ENCODE data around the gene SRRM3. TPM values are rescaled to one million over a fixed set of nuclear protein-coding genes. Genes with fewer than 3 reads are reported as not detected.

Gene SRRM3
- total RNA-seq, 2 donors from 2014 or later = 1.6 to 4.3 TPM

DNA sequence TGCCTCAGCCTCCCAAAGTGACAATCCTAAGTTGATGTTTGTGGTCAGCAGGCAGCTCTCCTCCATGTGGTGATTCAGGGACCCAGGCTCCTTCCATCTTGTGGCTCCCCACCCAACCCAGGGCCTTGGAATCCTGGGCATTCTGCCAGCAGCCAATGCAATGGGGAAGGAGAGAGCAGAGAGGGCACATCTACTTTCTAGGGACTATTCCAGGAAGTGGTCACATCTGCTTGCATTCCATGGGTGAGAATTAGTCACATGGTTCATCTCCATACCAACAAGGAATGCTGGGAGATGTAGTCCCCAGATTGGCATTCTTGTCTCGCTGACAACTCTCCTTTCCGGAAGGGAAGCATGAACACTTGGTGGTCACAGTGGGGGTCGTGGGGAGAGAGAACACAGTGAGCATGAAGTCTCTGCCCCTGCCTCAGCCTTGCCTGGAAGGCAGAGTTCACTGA is 9.9 kb upstream of the SRRM3 start:
- H3K27ac ChIP-seq = no peak overlapping the region
- no peaks in the 10 kb centered on the region for H3K36me3 ChIP-seq
- TF ChIP-seq, protein P1, sequence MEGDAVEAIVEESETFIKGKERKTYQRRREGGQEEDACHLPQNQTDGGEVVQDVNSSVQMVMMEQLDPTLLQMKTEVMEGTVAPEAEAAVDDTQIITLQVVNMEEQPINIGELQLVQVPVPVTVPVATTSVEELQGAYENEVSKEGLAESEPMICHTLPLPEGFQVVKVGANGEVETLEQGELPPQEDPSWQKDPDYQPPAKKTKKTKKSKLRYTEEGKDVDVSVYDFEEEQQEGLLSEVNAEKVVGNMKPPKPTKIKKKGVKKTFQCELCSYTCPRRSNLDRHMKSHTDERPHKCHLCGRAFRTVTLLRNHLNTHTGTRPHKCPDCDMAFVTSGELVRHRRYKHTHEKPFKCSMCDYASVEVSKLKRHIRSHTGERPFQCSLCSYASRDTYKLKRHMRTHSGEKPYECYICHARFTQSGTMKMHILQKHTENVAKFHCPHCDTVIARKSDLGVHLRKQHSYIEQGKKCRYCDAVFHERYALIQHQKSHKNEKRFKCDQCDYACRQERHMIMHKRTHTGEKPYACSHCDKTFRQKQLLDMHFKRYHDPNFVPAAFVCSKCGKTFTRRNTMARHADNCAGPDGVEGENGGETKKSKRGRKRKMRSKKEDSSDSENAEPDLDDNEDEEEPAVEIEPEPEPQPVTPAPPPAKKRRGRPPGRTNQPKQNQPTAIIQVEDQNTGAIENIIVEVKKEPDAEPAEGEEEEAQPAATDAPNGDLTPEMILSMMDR (IDR thresholded peaks at IDR 0.05) = no peak
- ATAC-seq (ENCODE audit: insufficient number of reproducible peaks, low FRiP score, low read depth) = no peak
- H3K4me3 ChIP-seq = no peak overlapping the region
- H3K27me3 ChIP-seq (replicated peaks; ENCODE audit: insufficient read depth) = no peaks in the 10 kb centered on the region
- H3K9me3 ChIP-seq = peaks cover 4% of the 10 kb centered on the region
- DNase-seq (ENCODE audit: low spot score) = no peak
- no peaks in the 10 kb centered on the region for H3K4me1 ChIP-seq (ENCODE audit: control insufficient read depth in 1 of 2, low read depth in 2 of 2)

DNA sequence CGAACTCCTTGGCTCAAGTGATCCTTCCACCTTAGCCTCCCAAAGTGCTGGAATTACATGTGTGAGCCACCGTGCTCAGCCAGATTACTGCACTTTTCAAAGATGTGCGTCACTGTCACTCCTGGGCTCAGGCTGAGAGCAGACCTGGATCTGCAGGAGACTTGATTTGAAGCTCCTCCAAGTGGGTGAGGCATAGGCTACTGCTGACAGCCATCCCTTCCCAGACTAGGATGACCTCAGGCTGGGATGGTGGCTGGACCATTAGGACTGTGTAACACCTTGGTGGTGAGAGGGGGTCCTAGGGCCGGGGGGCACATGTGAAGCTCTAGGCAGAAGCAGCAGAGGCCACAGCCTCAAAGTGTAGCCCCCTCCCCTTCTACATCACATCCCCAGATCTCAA is 8.2 kb upstream of the SRRM3 start:
- Histone ChIP-seq H3K27ac (no peak overlapping the region), H3K27me3 (replicated peaks; ENCODE audit: insufficient read depth) (no peaks in the 10 kb centered on the region), H3K9me3 (peaks cover 4% of the 10 kb centered on the region), H3K36me3 (no peaks in the 10 kb centered on the region), H3K4me3 (no peak overlapping the region), H3K4me1 (ENCODE audit: control insufficient read depth in 1 of 2, low read depth in 2 of 2) (no peaks in the 10 kb centered on the region)
- DNase-seq (ENCODE audit: low spot score) = no peak
- TF ChIP-seq, protein P1 (IDR thresholded peaks at IDR 0.05) = no peak
- no peak for ATAC-seq (ENCODE audit: insufficient number of reproducible peaks, low FRiP score, low read depth)

DNA sequence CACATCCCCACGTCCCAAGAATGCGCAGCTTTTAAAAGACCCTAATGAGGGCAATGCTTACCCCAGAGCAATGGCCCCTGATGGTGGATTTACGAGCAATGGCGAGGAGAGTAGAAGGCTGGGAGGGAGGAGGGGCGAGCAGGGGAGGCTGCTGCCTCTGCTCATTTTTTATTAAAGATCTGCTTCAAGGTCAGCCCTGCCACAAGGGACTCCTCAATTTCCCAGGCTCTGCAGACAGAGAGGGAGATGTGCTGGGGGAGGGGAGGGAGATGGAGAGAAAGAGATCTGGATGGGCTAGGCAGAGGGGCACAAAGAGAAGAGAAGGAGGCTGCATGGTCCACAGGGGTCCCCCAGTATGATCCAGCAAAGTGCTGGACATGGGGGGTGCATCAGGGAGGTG is 7.8 kb upstream of the SRRM3 start:
- ATAC-seq (ENCODE audit: insufficient number of reproducible peaks, low FRiP score, low read depth) (no peak), DNase-seq (ENCODE audit: low spot score) (no peak)
- H3K27me3 ChIP-seq (replicated peaks; ENCODE audit: insufficient read depth) = no peaks in the 10 kb centered on the region
- H3K4me3 ChIP-seq = no peak overlapping the region
- peaks cover 4% of the 10 kb centered on the region for H3K9me3 ChIP-seq
- H3K36me3 ChIP-seq = no peaks in the 10 kb centered on the region
- TF ChIP-seq, protein P1 (IDR thresholded peaks at IDR 0.05) = no peak
- no peak overlapping the region for H3K27ac ChIP-seq
- H3K4me1 ChIP-seq (ENCODE audit: control insufficient read depth in 1 of 2, low read depth in 2 of 2) = no peaks in the 10 kb centered on the region

DNA sequence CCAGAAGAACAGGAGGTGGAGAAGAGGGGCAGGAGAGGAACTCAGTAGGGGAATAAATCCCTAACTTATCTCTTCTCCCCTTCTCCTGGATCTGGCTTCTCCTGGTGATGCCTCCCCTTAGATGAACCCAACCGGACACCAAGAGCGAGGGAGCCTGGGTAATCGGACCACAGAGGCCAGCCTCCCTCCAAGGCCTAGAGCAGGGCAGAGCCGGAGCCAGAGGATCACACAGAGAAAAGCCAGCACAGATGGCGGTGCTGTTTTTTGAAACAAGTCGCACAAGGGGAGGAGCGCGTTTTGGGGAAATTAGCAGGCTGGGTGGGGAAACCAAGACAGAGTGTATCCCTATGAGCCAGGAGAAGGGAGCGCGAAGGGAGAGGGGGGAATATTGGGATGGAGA is 4.9 kb upstream of the SRRM3 start:
- peaks cover 1% of the 10 kb centered on the region for H3K9me3 ChIP-seq
- H3K27ac ChIP-seq = no peak overlapping the region
- no peaks in the 10 kb centered on the region for H3K36me3 ChIP-seq
- DNase-seq (ENCODE audit: low spot score) (no peak), ATAC-seq (ENCODE audit: insufficient number of reproducible peaks, low FRiP score, low read depth) (no peak)
- H3K4me1 ChIP-seq (ENCODE audit: control insufficient read depth in 1 of 2, low read depth in 2 of 2) = peaks cover 0 to under 1% of the 10 kb centered on the region in 2 donors
- no peaks in the 10 kb centered on the region for H3K27me3 ChIP-seq (replicated peaks; ENCODE audit: insufficient read depth)
- TF ChIP-seq, protein P1 (IDR thresholded peaks at IDR 0.05) = no peak
- H3K4me3 ChIP-seq = no peak overlapping the region

DNA sequence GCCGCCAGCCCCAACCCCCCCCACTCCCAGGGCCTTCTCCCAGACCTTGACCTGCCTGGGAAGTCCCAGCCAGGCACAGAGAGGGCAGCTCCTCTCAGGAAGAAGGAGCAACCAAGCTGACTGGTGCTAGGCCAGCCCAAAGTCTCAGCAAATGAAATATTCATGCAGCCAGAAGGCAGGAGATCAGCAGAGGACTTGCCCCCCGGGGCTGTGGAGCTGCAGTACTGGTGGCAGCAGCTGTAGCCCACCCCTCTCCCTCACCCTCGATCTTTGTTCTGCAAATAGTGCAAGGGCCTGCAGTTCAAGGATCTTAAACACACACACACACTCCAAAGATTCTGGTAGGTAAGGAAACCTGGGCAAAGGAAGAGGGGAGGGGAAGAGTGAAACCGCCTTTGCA is 3.5 kb upstream of the SRRM3 start:
- H3K9me3 ChIP-seq = no peaks in the 10 kb centered on the region
- ATAC-seq (ENCODE audit: insufficient number of reproducible peaks, low FRiP score, low read depth) (no peak), DNase-seq (ENCODE audit: low spot score) (no peak)
- no peak overlapping the region for H3K27ac ChIP-seq
- H3K4me3 ChIP-seq = no peak overlapping the region
- TF ChIP-seq, protein P1 (IDR thresholded peaks at IDR 0.05) = no peak
- H3K27me3 ChIP-seq (replicated peaks; ENCODE audit: insufficient read depth) = no peaks in the 10 kb centered on the region
- no peaks in the 10 kb centered on the region for H3K36me3 ChIP-seq
- H3K4me1 ChIP-seq (ENCODE audit: control insufficient read depth in 1 of 2, low read depth in 2 of 2) = peaks cover 0 to 4% of the 10 kb centered on the region in 2 donors

All from thoracic aorta (tissue), 2 donors.